NCI-H2196 (cell line): ENCODE measurements around the gene PSMD12.
"Not testable (repeated sequence)": the region's sequence is repeated elsewhere in the genome, so short reads cannot be mapped to it uniquely, and the experiment has no call there.

Experiments used
- DNase-seq: peaks from one replicate; lab custom pipeline; 2025; ENCODE audit not compliant: unreplicated experiment; lab: John Stamatoyannopoulos, UW

Gene PSMD12

DNA sequence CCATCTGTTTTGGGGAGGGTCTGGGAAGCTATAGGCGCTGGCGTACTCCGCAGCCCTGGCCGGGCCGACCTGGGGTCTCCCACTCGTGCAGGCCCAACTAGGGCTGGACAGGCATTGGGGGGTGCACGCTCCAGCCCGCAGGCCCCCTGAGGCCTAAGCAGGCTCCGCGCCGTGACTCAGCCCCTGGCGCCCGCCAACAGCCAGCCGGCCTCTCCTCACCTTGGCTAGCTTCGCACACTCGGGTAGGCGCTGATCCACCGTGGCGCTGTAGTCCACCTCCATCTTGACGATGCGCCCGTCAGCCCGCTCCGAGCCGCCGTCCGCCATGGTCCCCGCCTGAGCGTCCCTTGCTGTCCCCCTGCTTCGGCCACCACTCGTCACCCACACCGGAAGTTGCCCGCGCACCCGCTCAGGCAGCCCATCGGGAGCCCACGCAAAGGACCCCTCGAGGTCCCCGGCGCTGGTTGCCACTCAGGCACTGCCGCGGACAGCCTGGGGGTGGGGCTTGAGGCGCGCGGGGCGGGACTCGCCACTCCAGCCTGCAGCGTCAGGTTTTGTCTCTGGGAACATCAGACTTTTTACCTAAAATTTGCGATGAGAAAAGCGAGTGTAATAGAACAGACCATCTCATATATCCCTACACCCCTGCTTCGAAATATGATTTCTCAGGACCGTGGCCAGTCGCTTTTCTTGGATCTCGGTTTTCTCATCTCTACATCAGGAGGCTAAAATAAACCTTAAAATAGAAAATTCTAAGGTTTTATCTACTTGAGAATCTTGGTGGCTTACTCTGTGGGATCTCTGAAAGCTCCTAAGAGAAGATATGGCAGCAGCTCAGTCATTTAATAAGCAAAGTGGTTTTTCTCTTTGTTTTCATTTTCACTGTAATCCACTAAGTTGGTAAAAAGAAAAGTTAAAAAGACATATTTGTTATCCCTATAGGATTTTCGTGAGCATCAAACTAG, at the start of gene PSMD12:
Gene PSMD12 (minus strand): TSS at position 385 of the 965 bp plus-strand sequence. CDS start 58 bp downstream, at position 327.
- DNase-seq = peak; percentile 90

DNA sequence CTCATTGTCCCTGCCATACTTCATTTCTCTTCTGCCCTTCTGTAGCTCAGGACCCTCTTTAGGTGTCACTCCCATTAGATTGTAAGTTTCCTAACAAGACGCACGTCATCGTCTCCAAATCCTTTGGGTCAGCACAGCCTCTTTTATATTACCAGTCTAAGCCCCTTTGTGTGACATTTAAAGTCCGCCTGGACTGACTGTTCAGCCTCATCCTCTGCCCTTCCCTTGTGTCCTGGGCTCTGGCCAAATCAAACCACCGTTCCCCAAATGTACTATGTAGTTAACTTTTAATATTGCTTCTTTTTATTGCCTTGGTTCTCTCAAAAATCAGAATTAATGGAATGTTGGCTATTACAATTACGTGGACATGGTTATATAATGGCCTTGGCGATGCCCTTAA, 48.9 kb upstream of the PSMD12 start:
- DNase-seq = no peak

DNA sequence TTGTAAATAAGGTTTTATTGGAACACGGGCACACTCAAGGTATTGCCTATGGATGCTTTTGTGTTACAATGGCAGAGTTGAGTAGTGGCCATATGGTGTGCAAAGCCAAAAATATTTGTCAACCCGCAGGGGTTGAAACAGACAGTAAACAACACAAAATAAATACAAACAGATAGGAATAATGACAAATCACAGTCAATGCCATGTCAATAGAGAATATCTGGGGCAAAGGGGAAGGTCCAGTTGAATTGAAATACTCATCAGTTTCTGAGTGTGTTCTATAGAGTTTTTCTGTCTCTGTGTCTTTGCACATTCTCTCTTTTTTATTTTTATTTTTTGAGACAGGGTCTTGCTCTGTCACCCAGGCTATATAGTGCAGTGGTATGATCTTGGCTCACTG, 48.2 kb upstream of the PSMD12 start:
- DNase-seq = no peak

- DNase-seq = no peak
Measured at GRCh38 chr17:67414130-67414529, 47.8 kb upstream of the PSMD12 start.

DNA sequence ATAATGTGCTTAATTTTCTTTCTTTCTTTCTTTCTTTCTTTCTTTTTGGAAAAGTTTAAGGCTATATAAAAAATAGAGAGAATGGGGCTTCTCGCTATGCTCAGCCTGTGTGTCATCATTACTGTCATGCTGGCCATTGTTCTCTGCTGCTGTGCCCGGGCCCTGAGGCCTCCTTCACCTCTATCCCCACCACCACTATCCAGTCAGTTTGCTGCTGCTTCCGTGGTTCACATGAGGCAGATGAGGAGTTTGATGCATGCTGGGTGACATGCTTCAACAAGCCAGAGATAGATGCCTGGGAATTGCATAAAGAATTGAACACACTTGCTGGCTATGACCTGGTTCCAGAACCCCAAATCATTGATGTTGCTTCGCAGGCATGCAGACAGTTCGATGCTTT, 47.0 kb upstream of the PSMD12 start:
- DNase-seq = no peak

DNA sequence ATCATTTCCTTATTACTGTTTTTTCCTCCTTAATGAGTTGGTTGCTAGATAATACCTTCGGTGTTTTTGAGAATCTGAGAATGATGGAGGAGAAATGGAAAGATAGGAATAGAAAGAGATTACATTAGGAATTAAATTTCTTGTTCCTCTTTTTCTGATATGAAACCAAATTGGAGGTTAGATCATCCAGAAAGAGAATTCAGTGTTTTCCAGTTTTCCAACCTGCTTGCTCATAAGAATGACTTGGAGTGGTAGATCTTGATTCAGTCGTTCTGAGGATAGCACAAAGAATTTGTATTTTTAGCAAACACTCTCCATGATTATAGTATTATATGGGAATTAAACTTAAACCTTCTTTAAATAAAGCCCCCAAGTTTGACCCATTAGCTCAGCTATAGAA, 46.6 kb upstream of the PSMD12 start:
- no peak for DNase-seq

GRCh38 chr17:67412032-67412431, 45.7 kb upstream of the PSMD12 start:
- no peak for DNase-seq

- no peak for DNase-seq
Measured at GRCh38 chr17:67411397-67411796, 45.0 kb upstream of the PSMD12 start.

DNA sequence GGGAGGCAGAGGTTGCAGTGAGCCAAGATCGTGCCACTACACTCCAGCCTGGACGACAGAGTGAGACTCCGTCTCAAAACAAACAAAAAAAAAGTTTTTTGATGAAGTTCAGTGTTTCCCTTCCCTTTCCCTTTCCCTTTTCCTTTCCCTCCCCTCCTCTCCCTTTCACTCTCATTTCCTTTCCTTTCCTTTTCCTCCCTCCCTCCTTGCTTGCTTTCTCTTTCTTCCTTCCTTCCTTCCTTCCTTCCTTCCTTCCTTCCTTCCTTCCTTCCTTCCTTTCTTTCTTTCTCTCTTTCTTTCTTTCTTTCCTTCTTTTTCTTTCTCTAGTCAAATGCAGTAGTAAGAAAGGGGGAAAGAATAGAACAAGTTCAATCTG, 42.1 kb upstream of the PSMD12 start:
- DNase-seq = not testable (repeated sequence)

DNA sequence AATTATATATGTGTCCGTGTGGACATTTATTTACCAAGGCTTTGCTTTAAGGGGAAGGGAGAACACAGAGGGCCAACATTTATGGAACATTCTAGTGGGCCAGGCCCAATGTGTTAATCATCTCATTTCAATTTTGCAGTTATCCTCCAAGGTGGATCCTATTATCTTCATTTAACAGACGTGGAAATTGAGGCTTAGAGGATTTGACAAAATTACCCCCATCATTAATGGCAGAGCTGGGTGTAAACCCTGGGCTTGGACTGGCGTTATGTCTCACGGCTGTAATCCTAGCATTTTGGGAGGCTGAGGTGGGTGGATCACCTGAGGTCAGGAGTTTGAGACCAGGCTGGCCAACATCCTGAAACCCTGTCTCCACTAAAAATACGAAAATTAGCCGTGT, 37.1 kb upstream of the PSMD12 start:
- DNase-seq = no peak

DNA sequence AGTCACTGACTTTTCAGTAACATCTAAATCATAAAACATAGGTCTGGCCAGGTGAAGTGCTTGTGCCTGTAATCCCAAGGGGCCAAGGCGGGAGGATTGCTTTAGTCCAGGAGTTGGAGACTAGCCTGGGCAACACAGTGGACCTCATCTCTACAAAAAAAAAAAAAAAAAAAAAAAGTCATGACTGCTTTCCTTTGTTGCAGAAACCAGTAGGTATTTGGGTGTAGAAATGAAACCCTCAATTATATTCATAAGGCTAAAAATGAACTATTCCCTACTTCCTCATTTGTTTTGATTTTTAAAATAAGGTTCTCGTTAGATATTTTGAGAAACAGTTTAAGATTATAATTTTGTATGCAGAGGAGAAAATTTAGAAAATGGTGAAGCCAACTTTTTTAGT, 36.7 kb upstream of the PSMD12 start:
- no peak for DNase-seq

GRCh38 chr17:67401598-67402504, 35.5 kb upstream of the PSMD12 start:
- no peak for DNase-seq

- DNase-seq = no peak
Measured at GRCh38 chr17:67401106-67401505, 34.7 kb upstream of the PSMD12 start.

GRCh38 chr17:67400193-67400592, 33.8 kb upstream of the PSMD12 start:
- no peak for DNase-seq

DNA sequence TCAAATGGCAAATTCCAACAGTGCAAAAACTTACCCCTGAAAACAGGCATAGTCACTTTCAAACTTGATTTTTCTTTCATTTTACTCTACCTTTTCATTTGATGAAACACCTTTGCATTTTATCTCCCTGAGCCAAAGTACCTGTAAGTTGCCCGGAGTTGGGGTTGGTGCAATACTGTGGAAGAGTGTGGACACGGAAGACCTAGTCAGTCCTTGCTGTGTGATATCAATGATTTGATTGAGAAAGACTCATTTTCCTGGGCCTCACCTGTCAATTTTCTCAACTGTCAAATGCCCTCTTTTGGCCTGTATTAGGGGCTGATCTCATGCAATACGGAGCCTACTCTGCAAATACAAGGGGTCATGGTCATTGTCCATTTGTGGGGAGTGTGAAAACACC, 33.3 kb upstream of the PSMD12 start:
- no peak for DNase-seq

DNA sequence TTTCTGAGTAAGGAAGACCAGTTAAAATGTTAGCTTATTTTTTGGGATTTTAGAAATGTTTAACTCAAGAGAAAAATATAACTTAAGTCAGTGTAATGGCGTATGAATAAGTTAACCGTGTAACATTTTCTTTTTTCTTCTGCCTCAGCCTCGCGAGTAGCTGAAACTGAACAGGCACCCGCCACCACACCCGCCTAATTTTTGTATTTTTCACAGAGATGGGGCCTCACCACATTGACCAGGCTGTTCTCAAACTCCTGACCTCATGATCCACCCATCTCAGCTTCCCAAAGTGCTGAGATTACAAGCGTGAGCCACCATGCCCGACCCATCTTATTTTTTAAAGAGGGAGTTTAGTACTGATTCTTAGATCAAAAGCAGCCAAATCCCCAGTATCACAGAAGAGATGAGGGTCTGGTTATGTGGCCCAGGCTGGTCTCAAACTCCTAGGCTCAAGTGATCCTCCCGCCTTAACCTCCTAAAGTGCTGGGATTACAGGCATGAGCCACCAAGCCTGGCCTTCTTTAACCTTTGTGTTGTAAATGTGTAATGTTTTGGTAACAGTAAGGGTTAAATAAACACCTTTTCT, 27.5 kb upstream of the PSMD12 start:
- no peak for DNase-seq

- DNase-seq = no peak
Measured at GRCh38 chr17:67392111-67392510, 25.7 kb upstream of the PSMD12 start.

GRCh38 chr17:67390646-67391361, 24.4 kb upstream of the PSMD12 start:
- peak; percentile 68 for DNase-seq

GRCh38 chr17:67390006-67390645, 23.7 kb upstream of the PSMD12 start:
- DNase-seq = no peak

- DNase-seq = no peak
Measured at GRCh38 chr17:67388986-67389385, 22.6 kb upstream of the PSMD12 start.
